Measurements from ENCODE around the gene JAML. TPM values are rescaled to one million over a fixed set of nuclear protein-coding genes. Genes with fewer than 3 reads are reported as not detected.
A peak's percentile ranks its signal among the peaks of the same experiment; 100 is the strongest.

Gene JAML
- total RNA-seq, 4 donors from 2014 or later: 2.2 to 3.1 (median 2.6) TPM

GRCh38 chr11:118144301-118145268, 80.2 kb downstream of the JAML start:
- WGBS, 2 donors: 56% methylated on average over 20 of the region's 20 CpGs

More at GRCh38 chr11:118144301-118145268, 80.2 kb downstream of the JAML start:
- Histone ChIP-seq H3K27ac (peak overlapping the region in 1 of 3 donors; percentile 34), H3K36me3 (no peaks in the 10 kb centered on the region), H3K27me3 (peaks cover 5% of the 10 kb centered on the region), H3K4me3 (replicated peaks in 1 of 3) (peak overlapping the region in 1 of 3 donors; percentile 55), H3K9me3 (no peaks in the 10 kb centered on the region), H3K4me1 (peaks cover 5 to 6% of the 10 kb centered on the region in 2 donors)
- TF ChIP-seq CTCF (IDR thresholded peaks at IDR 0.05) (no peak), POLR2A (IDR thresholded peaks at IDR 0.05) (no peak)
- DNase-seq: no peak
- intact Hi-C loops (cut with DNase I): no loop called here

Small RNA genes lying within 50 kb of the gene (small RNA-seq; reads per million reads assigned to genes)
- not detected for gene HSPE1P18

Other genes starting within 250 kb of the JAML start
- gene IL10RA, start 238.6 kb downstream of the JAML start, total RNA-seq: 10 to 100 TPM in 3 of 4 donors, 1 to 10 TPM in 1; 5.3 to 21.9 (median 10.6) TPM
- gene TMPRSS4, start 147.9 kb downstream of the JAML start, total RNA-seq: 1 to 10 TPM in 2 of 4 donors, under 1 TPM in 1, not detected in 1; 0.83 to 1.5 (median 1.1) TPM
- gene SMIM35, start 138.0 kb downstream of the JAML start, total RNA-seq: not detected
- gene SCN4B, start 72.2 kb downstream of the JAML start, total RNA-seq: 10 to 100 TPM in 2 of 4 donors, 1 to 10 TPM in 2; 5.5 to 15.7 (median 10.5) TPM
- gene SCN2B, start 48.4 kb downstream of the JAML start, total RNA-seq: under 1 TPM; 0.13 to 0.83 (median 0.31) TPM
- 10 to 100 TPM in 3 of 4 donors, 1 to 10 TPM in 1; 6.9 to 15.3 (median 12.3) TPM for gene MPZL3, start 27.4 kb upstream of the JAML start, total RNA-seq
- 10 to 100 TPM; 40.3 to 92.7 (median 76.1) TPM for gene MPZL2, start 39.3 kb upstream of the JAML start, total RNA-seq
- 1 to 10 TPM; 3.0 to 4.3 (median 3.3) TPM for gene CD3E, start 79.7 kb upstream of the JAML start, total RNA-seq
- gene CD3D, start 117.7 kb upstream of the JAML start, total RNA-seq: 1 to 10 TPM in 3 of 4 donors, not detected in 1; 2.0 to 2.3 (median 2.1) TPM
- gene CD3G, start 119.3 kb upstream of the JAML start, total RNA-seq: 1 to 10 TPM; 1.2 to 4.3 (median 1.9) TPM
- 10 to 100 TPM; 42.7 to 57.3 (median 48.2) TPM for gene UBE4A, start 134.6 kb upstream of the JAML start, total RNA-seq
- 100 to 1,000 TPM in 2 of 4 donors, 10 to 100 TPM in 2; 63.9 to 716 (median 170) TPM for gene ATP5MG, start 176.6 kb upstream of the JAML start, total RNA-seq
- 100 to 1,000 TPM in 2 of 4 donors, 10 to 100 TPM in 2; 74.5 to 175 (median 90.8) TPM for gene KMT2A, start 211.5 kb upstream of the JAML start, total RNA-seq